Kidney epithelial cell (primary cell): ENCODE results near the gene SCN1B. TPM values are rescaled to one million over a fixed set of nuclear protein-coding genes. Genes with fewer than 3 reads are reported as not detected.

Experiments used
- DNase-seq: peaks from one replicate; pipeline ENCODE4 v3.0.0-alpha.2; 2010; ENCODE audit warnings: low read depth
- H3K27me3 ChIP-seq: 2 replicates; pipeline ENCODE4 v1.6.0; 2011; ENCODE audit warnings: low read length; ENCODE audit not compliant: control insufficient read depth, insufficient read depth
- H3K36me3 ChIP-seq: 2 replicates; pipeline ENCODE4 v1.5.1; 2011; ENCODE audit warnings: low read length; ENCODE audit not compliant: control insufficient read depth, insufficient read depth
- H3K4me3 ChIP-seq: 2 replicates; pipeline ENCODE4 v1.5.1; 2011; ENCODE audit warnings: low read depth, mild to moderate bottlenecking, control low read depth, low read length
- total RNA-seq: library from RNA; depleted of rRNA; stranded (reverse); fragments of >200 nt; gene quantifications from 2 replicates; pipeline ENCODE4 v1.2.3, GENCODE V29; 2015
- TF ChIP-seq, protein P1 (sequence below): IDR thresholded peaks from 2 replicates; pipeline ENCODE4 v1.5.1; 2011; ENCODE audit warnings: mild to moderate bottlenecking, moderate library complexity, low read length, control low read depth, inconsistent platforms; ENCODE audit not compliant: insufficient read depth, poor library complexity, severe bottlenecking

The SCN1B gene
- total RNA-seq, 1 donor from 2014 or later, result 1.8 TPM

GRCh38 chr19:35039881-35040825 is 9.9 kb downstream of the SCN1B start:
- no peak for DNase-seq
- peaks cover 20% of the 10 kb centered on the region for H3K27me3 ChIP-seq
- H3K36me3 ChIP-seq, result no peaks in the 10 kb centered on the region
- TF ChIP-seq, protein P1, sequence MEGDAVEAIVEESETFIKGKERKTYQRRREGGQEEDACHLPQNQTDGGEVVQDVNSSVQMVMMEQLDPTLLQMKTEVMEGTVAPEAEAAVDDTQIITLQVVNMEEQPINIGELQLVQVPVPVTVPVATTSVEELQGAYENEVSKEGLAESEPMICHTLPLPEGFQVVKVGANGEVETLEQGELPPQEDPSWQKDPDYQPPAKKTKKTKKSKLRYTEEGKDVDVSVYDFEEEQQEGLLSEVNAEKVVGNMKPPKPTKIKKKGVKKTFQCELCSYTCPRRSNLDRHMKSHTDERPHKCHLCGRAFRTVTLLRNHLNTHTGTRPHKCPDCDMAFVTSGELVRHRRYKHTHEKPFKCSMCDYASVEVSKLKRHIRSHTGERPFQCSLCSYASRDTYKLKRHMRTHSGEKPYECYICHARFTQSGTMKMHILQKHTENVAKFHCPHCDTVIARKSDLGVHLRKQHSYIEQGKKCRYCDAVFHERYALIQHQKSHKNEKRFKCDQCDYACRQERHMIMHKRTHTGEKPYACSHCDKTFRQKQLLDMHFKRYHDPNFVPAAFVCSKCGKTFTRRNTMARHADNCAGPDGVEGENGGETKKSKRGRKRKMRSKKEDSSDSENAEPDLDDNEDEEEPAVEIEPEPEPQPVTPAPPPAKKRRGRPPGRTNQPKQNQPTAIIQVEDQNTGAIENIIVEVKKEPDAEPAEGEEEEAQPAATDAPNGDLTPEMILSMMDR, result no peak
- H3K4me3 ChIP-seq, result no peak overlapping the region

- Histone ChIP-seq H3K36me3 (no peaks in the 10 kb centered on the region), H3K4me3 (no peak overlapping the region), H3K27me3 (peaks cover 20% of the 10 kb centered on the region)
- no peak for DNase-seq
- TF ChIP-seq, protein P1, result no peak
These were observed 10.7 kb downstream of the SCN1B start for GRCh38 chr19:35040826-35041547.

DNA sequence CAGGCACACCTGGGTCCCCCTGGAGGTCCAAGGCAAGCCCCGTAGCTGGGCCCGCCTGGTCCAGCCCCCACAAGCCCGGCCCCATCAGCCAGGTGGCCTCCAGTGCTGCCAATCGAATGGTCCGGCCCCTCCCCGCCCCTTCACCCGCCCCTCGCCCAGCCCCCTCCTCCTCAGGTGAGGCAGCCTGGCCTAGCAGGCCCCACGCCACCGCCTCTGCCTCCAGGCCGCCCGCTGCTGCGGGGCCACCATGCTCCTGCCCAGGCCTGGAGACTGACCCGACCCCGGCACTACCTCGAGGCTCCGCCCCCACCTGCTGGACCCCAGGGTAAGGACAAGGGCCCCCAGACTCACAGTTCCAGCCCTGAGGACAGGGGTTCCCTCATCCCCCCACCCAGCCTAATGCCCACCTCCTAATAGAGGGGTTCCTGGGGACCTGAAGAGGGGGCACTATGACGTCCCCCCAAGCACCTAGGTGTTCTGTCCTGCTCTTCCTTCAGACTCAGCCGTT is 11.3 kb downstream of the SCN1B start, which contains the start of gene HPN:
Gene HPN (plus strand): TSS at position 174 of the 508 bp plus-strand sequence. CDS start 786 bp downstream, outside the sequence.
- peaks cover 20% of the 10 kb centered on the region for H3K27me3 ChIP-seq
- DNase-seq, result no peak
- no peak within 1 kb of the TSS for H3K4me3 ChIP-seq
- TF ChIP-seq, protein P1, result no peak
- no peaks in the 10 kb centered on the region for H3K36me3 ChIP-seq

DNA sequence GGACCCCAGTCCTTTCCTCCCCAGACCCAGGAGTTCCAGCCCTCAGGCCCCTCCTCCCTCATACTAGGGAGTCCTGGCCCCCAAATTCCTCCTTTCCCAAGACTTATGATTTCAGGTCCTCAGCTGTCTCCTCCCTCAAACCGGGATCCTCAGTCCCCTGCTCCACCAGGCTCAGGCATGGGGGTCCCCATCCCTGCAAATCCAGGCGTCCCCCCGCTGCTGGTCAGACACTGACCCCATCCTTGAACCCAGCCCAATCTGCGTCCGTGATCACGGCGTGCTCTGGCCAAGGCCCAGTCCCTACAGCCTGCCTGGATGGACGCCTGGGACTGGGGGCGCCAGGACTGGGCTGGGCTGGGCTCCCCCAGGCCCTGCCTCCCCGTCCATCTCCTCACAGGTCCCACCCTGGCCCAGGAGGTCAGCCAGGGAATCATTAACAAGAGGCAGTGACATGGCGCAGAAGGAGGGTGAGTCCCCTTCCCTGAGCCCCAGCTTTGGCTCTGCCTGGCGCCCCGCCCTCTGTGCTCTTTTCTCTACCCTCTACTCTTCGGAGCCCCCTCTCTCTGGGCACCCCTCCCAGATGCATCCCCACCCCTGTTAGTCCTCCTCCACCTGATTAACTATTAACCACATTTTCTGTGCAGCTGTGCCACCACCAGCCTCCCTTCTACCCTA is 11.9 kb downstream of the SCN1B start:
- Histone ChIP-seq H3K27me3 (peaks cover 20% of the 10 kb centered on the region), H3K4me3 (no peak overlapping the region), H3K36me3 (no peaks in the 10 kb centered on the region)
- DNase-seq, result no peak
- TF ChIP-seq, protein P1, result no peak

GRCh38 chr19:35042954-35043604 is 12.8 kb downstream of the SCN1B start:
- Histone ChIP-seq H3K27me3 (peaks cover 20% of the 10 kb centered on the region), H3K36me3 (no peaks in the 10 kb centered on the region), H3K4me3 (no peak overlapping the region)
- DNase-seq, result no peak
- TF ChIP-seq, protein P1, result no peak
